GM12891 (cell line): Measurements from ENCODE around the gene PLIN5.

Experiments
- POLR2A ChIP-seq: IDR thresholded peaks from 2 replicates; pipeline ENCODE4 v1.6.1; 2011; ENCODE audit warnings: low read depth, low read length, control low read depth
- POLR2AphosphoS5 ChIP-seq: IDR thresholded peaks from 2 replicates; pipeline ENCODE4 v1.6.1; 2011; ENCODE audit warnings: low read depth, low read length, control low read depth

GRCh38 chr19:4580021-4580901 is 45.2 kb upstream of the PLIN5 start:
- TF ChIP-seq POLR2A: no peak
- TF ChIP-seq POLR2AphosphoS5: no peak
